NCI-H1436 (cell line): ENCODE data around the gene TUBG2.
"Not testable (repeated sequence)": the region's sequence is repeated elsewhere in the genome, so short reads cannot be mapped to it uniquely, and the experiment has no call there.

ENCODE experiments used
- DNase-seq: peaks from one replicate; lab custom pipeline; 2025; lab: John Stamatoyannopoulos, UW

TUBG2 gene

DNA sequence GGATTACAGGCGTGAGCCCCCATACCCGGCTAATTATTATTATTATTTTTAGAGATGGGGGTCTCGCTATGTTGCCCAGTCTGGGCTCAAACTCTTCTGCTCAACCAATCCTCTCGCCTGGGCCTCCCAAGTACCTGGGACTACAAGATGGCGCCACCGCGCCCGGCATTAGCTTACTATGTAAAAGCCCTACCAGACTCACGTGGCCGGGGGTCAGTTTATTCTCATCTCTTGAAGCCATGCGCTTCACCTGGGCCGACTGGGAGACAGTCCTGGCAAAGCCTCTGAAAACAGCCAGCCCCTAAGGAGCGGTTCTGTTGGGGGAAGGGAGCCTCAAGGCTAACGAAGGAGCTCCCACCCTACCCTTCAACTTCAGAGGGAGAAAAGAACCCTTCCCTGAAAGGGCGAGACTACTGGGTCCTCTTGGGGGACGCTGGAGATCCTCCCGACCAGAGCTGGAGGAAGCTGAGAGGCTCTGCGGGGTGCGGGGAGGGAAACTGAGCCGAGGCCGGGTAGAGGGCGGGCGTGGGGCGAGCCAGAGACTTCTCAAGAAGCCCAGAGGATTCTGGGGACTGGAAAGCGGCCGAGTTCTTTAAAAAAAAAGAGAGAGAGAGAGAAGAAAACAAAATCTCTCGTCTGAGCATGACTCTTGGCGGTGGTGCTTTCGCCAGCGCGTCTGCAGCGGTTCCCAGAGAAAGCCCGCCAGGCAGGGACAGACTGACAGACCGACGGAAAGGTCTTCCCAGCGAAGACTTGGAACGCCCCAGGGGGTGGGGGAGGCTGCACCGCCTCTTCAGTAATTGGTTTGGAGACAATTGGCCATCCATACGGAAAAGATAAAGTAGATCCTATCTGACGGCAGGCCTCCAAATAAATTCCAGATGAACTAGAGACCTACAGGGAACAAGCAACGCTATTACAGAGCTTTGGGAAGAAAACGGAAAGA, 5.6 kb upstream of the TUBG2 start:
- DNase-seq: no peak

DNA sequence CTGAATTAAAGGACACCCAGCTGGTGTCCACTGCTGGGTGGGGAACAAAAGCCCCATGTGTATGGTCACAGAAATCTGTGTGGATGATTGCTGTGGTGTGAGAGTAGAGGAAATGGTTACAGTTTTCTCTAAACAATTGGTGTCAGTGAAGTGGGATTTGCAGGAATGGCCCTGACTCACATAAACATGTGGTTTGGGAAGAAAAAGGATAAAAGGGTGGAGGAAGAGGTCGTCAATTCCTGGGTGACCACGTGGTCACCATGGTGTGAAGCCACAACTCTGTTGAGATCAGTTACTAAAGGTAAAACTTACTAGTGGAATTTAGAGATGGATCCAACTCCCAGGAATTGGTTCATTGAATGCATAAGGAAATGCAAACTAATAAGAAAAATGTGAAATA, 3.6 kb upstream of the TUBG2 start:
- DNase-seq: no peak

DNA sequence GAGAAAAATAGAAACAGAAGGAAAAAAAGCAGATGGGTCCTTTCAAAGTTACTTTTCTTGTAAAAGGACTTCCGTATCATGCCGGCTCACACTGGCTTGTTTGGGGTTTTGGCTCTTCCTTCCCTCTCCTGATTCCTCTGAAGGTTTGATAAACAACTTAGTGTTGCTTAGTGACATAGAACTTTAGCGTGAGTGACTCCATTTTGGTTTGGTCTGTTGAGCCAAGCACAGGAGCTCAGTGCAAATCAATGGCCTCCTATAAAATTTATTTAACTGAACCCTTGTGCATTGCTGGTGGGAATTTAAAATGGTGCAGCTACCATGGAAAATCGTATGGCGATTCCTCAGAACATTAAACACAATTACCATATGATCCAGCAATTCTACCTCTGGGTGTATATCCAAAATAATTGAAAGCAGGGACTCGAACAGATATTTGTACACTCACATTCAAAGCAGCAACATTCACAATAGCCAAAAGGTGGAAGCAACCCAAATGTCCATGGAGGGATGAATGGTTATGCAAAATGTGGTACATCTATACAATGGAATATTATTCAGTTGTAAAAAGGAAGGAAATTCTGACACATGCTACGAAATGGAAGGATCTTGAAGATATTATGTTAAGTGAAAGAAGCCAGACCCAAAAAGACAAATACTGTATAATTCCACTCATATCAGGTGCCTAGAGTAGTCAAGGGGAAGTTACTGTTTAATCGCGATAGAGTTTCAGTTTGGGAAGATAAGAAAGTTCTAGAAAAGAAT, 1.1 kb upstream of the TUBG2 start:
- no peak for DNase-seq

DNA sequence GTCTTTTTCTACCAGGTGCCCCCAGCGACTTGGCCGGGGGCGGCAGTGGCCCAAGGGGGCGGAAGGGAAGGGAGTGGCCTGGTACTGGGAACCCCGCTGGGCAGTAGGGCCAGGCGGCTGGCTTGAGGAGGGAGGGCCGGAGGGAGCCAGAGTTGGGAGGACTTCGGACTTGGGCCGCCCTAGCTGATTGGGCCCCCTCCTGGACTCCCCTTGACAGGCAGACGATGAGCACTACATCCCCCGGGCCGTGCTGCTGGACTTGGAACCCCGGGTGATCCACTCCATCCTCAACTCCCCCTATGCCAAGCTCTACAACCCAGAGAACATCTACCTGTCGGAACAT, 819 bp downstream of the TUBG2 start:
- not testable (repeated sequence) for DNase-seq

DNA sequence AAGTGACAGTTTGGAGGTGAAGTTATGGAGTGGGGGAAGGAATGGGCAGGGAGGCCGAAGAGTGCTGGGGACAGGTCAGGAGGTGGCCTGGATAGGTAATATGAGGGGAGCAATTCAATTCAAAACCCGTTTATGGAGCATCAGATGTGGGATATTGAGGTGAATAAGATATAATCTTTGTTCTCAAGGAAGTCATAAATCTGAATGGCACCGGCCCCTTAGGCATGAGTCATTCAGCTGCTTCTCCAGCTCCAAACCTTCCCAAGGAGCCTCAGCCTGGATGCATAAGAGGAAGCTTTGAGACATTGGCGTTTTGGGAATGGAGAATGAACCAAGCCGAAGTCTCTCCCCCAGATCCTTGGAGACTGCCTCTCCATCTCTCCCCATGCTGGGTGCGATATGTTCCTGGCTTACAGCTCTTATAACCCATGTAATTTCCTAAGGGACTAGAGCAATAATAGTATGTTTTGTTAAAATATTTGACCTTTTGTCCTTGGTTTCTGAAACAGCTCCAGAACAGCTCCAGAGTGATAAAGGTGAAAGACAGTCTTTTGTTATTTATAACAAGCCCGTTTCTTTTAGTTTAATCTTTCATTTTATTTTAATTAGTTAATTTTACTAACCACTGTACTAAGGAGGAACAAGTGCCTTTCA, 1.7 kb downstream of the TUBG2 start:
- DNase-seq: no peak

DNA sequence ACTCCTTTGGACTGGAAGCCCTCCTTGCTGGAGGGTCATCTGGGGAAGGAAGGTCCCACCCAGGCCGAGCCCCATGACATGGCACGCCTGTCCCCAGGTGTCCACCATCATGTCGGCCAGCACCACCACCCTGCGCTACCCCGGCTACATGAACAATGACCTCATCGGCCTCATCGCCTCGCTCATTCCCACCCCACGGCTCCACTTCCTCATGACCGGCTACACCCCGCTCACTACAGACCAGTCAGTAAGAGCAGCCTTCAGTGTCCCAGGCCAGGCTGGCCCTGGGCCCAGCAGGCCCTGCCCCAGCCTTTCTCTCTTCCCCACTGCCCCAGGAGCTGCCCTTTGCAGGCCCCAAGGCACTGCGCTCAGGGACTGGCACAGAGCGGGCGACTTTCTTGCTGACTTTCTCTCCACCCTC, 6.5 kb downstream of the TUBG2 start:
- no peak for DNase-seq

DNA sequence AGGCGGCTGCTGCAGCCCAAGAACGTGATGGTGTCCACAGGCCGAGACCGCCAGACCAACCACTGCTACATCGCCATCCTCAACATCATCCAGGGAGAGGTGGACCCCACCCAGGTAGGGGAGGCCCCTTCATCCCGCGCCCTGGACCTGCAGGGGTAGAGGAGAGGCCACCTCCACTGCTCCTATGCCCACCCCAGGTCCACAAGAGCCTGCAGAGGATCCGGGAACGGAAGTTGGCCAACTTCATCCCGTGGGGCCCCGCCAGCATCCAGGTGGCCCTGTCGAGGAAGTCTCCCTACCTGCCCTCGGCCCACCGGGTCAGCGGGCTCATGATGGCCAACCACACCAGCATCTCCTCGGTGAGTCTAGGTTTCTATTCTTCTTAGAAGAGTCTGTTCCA, 7.0 kb downstream of the TUBG2 start:
- not testable (repeated sequence) for DNase-seq

DNA sequence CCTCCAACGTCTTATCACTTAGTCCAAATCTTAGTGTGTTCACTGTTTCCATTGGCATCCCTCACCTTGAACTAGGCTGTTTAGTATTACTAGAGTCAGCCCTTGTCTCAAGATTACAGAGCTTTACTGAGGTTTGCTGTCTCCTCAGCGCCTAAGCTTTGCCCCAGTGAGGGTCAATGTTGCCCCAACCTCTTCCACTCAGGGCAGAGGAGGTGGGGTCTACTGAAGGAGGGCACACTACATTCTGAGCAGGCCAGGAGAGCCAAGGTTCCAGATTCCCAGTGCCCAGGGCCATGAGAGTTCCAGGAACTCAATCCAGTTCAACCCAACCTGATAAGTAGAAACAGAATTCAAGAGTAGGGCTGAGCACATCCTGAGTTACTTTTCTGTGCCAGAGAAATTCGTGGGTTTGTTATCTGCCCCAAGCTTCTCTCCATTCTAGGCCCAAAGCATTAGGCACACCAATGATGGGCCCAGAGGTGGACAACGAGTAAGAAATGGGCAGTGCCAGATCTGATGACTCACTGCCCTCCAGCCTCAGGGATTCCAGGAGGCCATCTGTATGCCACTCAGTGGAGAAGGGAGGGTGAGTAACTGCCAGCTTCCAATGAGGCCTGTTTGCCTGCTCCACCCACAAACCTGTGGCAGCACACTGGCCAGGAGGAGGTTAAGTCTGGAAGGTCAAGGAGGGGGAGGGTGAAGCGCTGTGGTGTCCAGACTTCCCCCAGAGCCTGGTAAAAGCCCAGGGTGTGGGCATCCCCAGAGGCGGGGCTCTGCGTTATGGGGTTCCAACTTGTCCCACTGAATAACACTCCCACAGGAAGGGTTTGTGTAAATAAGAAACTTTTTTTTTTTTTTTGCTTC, 8.2 kb downstream of the TUBG2 start:
- no peak for DNase-seq

DNA sequence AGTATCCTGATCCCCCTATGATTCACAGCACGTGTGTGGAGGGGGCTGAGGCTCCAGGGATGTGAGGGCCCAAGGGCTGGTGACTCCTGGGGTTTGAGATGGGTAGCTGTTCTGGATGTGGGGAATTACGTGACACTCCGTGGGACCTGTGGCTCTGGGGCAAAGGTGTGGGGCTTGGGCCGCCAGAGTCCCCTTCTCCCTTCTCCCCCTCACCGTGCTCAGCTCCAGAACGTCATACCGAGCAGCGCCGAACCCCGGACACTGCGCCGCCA, 10.6 kb downstream of the TUBG2 start:
- DNase-seq: no peak

DNA sequence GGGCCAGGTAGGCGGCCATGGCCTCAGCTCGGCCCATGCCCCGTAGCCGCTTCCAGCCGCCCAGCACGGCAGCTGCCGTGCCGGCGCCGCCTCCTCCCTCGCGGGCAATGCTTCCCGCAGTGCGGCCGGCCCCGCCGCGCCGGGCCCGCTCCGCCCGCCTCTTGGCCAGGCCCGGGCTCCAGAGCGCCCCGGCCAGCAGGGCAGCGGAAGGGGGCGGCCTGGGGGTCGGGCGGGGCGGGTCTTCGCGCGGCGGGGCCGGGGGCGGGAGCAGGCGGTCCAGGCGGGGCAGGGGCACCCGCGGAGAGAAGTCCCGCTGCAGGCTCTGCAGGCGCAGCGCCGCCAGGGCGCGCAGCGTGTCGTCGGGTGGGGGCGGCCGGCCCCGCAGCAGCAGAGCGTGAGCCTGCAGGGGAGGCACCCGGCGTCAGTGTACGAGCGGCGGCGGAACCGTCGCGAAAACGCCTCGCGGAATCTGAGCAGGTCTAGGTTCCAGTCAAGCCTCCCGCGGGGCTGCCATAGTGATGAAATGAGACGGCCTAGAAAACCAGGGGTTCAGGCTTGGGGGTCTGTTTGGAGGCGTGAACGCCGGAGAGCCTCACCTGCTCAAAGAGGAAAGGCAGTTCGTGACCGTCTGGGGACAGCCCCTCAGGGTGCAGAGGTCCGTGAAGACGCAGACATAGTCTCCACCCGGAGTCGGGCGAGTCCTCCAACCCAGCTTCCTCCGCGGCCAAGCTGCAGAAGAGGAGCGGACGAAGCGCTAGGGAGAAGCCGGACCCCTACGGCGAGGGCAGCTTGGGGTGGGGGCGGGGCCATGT, 11.1 kb downstream of the TUBG2 start:
- DNase-seq: no peak

DNA sequence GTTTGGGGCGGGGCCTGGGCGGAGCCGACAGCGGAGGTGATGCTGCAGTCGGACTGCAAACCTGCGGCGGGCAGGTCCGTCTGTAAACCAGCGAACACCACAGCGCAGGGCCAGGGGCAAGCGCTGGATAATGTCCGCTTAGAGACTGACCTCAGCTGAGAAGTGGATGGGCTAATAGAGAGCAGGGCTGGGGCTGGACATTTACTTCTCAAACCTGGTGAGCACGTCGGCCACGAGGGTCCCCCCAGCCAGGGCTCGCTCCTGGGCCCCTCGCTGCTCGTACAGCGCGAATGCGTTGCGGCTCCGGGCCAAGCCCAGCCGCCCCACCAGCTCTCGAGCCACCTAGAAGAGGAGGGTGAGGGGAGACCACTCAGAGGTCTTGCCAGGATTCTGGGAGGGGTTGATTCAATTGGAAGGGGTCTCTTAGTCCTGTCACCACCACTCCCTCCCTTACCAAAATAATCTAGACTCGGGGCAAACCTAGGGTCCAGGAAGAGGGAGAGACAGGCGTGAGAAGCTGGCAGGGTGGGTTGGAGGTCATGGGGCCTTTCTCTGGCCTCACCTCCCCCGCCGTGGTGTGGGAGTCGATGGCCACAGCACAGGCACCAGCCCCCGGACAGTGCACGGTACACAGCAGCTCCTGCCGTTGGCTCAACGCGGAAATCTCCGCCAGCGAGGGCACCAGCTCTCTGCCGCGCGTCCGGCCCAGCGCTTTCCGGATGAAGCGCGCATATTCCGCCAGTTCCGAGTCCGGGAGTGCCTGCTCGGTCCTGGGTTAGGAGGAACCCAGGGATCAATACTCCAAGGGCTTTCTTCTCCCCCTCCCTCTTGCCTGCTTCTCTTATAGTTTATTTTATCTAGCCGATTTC, 11.9 kb downstream of the TUBG2 start:
- DNase-seq: no peak

DNA sequence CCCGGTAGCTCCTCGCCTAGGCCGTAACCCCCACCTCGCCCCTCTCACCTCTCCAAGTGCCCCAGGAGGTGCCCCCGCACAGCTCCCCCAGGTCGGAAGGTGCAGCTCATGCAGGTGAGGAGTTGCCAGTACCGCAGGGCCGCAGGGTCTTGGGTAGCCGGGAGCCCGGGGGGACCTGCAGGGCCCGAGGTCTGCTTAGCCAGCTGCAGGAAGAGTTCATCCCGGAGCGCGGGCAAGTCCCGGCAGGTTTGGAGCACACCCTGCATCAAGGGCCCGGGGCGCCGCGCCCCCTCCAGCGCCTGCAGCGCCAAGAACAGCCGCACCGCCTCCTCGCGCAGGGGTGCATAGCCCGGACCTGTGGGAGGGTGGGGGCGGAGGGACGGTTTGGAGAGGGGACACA, 13.0 kb downstream of the TUBG2 start:
- peak; percentile 65 for DNase-seq

DNA sequence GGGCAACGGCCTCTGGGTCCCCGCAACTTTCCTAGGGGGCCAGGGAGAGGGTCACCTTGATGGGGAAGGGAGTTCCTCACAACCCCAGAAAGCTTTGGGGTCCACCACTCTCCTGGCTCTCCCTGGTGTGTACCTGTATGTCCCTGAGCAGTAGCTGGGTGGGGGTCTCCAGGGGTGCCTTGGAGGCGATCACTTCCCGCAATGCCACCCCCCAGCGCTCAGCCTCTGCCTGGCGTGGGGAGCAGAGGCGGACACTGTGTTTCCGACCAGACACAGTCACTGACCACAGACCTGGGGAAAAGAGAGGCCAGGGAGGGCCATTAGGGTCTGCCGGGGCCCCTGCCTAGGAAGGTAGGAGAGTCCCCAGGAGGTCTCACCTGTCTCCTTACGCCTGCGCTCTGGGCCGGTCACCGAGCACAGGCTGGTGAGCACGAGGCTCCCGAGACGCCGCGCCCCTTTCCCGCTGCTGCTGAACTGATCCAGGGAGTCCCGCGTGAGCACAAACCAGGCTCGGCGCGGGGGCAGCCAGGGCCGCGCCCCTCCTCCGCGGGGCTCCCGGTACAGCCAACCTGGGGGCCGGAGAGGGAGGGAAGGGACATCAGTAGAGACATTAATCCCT, 14.3 kb downstream of the TUBG2 start:
- no peak for DNase-seq

DNA sequence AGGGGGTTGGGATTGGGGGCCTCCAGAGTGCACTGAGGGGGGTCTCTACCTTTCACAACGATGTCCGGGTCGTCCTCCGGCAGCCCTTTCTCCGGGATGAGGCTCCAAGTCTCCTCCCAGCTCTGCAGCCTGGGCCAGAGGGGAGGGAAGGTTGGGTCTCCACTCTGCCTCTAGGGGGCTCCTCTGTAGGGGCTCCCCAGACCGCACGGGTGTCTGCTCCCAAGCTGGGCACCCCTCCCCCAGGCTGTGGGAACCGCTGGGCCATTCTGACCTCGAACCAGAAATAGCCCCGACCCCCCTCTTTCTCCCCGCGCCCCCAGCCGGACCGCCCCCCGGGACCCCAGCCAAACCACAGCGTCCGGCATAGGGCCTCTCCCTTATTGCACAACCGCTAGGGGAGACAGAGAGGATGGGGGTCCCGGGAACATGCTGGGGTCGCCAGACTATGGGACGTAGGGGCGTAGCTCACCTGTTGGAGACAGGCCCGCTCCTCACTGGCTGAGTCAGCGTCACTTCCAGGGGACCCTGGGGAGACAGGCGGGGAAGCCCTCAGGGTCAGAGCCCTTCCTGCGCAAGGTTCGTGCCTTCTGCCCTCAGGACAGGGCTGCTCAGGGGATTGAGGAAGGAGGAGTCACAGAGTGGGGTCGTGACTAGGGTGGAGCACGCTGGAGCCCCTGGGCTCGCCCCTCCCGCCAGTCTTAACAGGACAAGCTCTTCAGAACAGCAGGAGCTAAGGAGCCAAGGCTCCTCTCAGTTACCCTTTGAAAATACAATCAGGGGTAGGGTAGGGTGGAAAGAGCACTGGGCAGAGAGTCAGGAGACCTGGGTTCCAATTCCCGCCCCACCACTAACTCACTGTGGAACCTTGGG, 15.0 kb downstream of the TUBG2 start:
- DNase-seq: peak; percentile 11

DNA sequence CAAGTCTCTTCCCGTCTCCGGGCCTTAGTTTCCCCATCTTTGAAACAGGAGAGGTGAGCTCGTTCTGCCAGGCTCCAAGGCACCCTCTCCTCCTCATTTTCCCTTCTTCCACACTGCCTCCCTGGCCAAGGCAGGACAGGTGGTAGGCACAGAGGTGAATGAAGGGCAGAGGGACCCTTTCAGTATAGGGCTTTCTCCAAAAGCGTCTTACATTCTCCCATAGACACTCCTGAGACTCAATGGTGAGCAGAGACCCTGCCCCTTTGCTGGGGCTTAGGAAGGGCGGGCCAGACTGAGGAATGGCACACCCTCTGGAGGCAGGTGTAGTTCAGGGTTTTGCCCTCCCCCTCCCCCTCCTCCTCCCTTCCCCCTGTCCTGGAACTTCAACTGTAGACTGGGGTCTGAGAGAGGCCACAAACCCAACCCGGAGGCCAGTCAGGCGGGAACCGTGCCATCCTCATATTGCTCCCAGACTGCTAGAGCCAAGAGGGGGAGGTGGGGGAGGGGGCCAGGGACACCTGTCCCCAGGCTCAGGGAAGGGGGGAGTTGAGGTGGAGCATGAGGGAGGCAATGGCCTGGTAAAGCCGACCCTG, 15.8 kb downstream of the TUBG2 start:
- DNase-seq: no peak

DNA sequence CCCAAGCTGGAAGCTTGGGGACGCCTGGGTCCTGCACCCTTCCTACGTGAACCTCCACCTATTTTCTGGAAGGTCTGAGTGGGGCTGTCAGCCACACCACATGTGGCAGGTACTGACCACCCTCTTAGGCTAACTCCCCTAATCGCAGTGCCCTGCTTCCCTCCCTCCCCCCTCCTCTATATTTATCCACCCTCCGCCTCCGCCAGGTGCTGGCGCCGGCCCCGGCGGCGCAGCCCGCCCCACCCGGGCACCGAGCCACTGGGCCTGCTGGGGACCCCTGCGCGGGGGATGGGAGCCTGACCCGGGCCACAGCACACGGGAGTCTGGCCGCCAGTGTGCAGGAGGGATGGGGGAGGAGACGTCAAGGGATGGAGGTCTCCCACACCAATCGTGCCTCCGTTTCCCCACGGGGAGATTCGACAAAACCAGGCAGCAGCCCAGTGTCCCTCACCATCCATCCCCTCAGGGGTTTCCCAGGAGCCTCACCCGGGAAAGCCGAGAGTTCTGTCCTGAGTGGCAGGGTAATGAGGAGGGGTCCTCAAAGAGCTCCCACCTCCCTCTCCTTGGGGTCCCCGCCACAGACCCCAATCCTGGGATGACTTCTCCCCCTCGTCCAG, 16.4 kb downstream of the TUBG2 start:
- peak; percentile 39 for DNase-seq

DNA sequence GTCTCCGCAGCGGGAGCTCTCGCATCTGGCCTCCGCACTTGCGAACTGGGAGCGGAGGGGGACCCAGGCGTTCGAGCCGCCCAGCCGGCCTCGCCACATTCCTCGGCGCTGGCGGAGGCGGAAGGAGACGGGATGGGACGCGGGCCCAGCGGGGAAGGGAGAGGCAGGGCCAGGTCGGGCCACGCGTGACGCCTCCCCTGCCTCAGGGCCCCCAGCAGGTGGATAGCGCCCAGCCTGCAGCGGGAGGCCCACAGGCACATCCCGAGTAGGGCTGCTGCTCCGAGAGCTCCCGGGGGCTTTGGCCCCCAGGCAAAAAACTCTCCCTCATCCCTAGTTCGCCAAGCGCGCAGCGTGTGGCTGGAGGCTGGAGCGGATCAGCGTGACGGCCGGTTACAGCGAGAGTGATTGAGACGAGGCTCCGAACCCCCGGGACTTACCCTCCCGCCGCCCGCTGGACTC, 16.9 kb downstream of the TUBG2 start:
- no peak for DNase-seq
